22Rv1 (cell line): ENCODE data around the gene STRBP.

Experiments
- ZFX ChIP-seq: fragments of 450-650 bp; IDR thresholded peaks from 2 replicates; pipeline ENCODE4 v1.6.1; 2017; ENCODE audit warnings: antibody characterized with exemption, borderline replicate concordance
- TF ChIP-seq, protein P1 (sequence below): fragments of 450-650 bp; IDR thresholded peaks from 2 replicates; pipeline ENCODE4 v1.5.1; 2017; ENCODE audit warnings: mild to moderate bottlenecking

DNA sequence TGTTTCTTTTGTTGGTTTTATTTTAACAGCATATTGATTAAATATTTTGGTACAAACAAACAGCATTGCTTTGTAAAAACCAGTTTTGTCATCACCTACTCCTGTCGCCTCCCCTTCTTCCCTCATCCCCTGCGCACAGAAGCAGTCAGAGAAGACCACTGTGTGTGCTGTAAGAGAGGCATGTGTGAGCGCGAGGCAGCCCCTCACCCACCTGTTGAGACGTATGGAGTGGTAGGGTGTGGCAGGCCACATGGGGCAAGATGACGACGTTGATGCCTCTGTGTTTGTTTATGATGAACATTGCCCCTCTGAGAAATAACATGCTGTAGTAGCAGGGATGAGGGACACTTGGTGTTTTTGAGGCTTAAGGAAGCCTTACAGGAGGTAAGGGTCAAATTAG, 163.6 kb downstream of the STRBP start:
- TF ChIP-seq, protein P1, sequence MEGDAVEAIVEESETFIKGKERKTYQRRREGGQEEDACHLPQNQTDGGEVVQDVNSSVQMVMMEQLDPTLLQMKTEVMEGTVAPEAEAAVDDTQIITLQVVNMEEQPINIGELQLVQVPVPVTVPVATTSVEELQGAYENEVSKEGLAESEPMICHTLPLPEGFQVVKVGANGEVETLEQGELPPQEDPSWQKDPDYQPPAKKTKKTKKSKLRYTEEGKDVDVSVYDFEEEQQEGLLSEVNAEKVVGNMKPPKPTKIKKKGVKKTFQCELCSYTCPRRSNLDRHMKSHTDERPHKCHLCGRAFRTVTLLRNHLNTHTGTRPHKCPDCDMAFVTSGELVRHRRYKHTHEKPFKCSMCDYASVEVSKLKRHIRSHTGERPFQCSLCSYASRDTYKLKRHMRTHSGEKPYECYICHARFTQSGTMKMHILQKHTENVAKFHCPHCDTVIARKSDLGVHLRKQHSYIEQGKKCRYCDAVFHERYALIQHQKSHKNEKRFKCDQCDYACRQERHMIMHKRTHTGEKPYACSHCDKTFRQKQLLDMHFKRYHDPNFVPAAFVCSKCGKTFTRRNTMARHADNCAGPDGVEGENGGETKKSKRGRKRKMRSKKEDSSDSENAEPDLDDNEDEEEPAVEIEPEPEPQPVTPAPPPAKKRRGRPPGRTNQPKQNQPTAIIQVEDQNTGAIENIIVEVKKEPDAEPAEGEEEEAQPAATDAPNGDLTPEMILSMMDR, result no peak
- no peak for TF ChIP-seq ZFX
